Sigmoid colon (tissue), 4 donors: ENCODE data around the gene TMEM209.

Source experiments
- EP300 ChIP-seq, 4 donors: sonication (generic); formaldehyde crosslinking; IDR thresholded peaks; one replicate each; pipeline ENCODE4 v1.6.1; 2017; ENCODE audit warnings: antibody characterized with exemption in 4 of 4
- POLR2A ChIP-seq, 2 donors: fragments of 450-650 bp; IDR thresholded peaks; one replicate each; pipeline ENCODE4 v1.6.1; 2016; ENCODE audit warnings: antibody characterized with exemption in 2 of 2, mild to moderate bottlenecking in 2 of 2, moderate library complexity in 2 of 2
- POLR2AphosphoS5 ChIP-seq, 4 donors: sonication (generic); formaldehyde crosslinking; IDR thresholded peaks; one replicate each; pipeline ENCODE4 v1.6.1; 2017; ENCODE audit warnings: antibody characterized with exemption in 4 of 4
- TF ChIP-seq, protein P1 (sequence below), 4 experiments: fragments of 450-650 bp in 3 of 4; fragments of 200-600 bp in 1 of 4; IDR thresholded peaks; one replicate each; pipeline ENCODE4 v1.5.1; 2016 to 2019; ENCODE audit warnings: antibody characterized with exemption in 4 of 4, mild to moderate bottlenecking in 3 of 4, moderate library complexity in 2 of 4

DNA sequence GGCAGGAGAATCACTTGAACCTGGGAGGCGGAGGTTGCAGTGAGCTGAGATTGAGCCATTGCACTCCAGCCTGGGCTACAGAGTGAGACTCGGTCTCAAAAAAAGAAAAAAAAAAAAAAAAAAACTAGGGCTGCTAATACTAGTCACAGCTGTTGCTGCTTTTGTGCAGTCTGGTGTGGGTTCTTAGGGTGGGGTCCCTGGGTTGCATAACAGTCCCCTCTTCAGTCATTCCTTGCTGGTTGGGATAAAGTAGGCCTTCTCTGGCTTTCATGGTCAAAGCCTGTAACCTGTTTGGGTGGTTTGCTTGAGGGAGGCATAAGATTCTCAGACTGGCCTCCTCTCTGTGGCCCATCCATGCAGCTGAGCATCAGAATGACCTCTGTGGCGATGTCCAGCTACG lies 16.5 kb upstream of the TMEM209 start:
- TF ChIP-seq, protein P1, sequence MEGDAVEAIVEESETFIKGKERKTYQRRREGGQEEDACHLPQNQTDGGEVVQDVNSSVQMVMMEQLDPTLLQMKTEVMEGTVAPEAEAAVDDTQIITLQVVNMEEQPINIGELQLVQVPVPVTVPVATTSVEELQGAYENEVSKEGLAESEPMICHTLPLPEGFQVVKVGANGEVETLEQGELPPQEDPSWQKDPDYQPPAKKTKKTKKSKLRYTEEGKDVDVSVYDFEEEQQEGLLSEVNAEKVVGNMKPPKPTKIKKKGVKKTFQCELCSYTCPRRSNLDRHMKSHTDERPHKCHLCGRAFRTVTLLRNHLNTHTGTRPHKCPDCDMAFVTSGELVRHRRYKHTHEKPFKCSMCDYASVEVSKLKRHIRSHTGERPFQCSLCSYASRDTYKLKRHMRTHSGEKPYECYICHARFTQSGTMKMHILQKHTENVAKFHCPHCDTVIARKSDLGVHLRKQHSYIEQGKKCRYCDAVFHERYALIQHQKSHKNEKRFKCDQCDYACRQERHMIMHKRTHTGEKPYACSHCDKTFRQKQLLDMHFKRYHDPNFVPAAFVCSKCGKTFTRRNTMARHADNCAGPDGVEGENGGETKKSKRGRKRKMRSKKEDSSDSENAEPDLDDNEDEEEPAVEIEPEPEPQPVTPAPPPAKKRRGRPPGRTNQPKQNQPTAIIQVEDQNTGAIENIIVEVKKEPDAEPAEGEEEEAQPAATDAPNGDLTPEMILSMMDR (IDR thresholded peaks at IDR 0.05): no peak
- no peak for TF ChIP-seq EP300 (IDR thresholded peaks at IDR 0.05)
- TF ChIP-seq POLR2A (IDR thresholded peaks at IDR 0.05): no peak
- TF ChIP-seq POLR2AphosphoS5 (IDR thresholded peaks at IDR 0.05): no peak
